ENCODE measurements around the gene SNED1.
A peak's percentile ranks its signal among the peaks of the same experiment; 100 is the strongest.

SNED1 gene

DNA sequence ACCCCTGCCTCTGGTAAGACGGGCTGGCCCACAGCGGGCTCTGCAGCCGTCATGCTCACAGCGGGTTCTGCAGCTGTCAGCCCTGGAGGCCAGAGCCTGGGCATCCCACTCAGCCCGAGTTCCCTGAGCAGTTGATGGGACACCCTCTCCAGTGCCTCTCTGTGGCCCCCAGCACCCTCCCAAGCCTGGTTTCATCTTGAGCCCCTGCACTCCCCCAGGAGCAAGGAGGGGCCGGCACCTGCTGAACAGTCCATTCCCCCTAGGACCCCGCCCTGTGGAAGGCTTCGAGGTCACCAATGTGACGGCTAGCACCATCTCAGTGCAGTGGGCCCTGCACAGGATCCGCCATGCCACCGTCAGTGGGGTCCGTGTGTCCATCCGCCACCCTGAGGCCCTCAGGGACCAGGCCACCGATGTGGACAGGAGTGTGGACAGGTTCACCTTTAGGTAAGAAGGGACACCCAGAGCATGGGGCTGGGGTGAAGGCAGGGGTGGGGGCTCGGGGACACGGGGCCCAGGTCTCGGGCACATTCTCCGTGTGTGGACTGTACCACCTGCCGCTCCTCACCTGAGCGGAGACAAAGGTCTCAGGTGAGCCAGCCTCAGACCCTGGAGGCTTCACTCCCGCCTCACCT is 69.2 kb downstream of the SNED1 start:
- DNase-seq (ENCODE audit: low spot score) = peak; percentile 4

DNA sequence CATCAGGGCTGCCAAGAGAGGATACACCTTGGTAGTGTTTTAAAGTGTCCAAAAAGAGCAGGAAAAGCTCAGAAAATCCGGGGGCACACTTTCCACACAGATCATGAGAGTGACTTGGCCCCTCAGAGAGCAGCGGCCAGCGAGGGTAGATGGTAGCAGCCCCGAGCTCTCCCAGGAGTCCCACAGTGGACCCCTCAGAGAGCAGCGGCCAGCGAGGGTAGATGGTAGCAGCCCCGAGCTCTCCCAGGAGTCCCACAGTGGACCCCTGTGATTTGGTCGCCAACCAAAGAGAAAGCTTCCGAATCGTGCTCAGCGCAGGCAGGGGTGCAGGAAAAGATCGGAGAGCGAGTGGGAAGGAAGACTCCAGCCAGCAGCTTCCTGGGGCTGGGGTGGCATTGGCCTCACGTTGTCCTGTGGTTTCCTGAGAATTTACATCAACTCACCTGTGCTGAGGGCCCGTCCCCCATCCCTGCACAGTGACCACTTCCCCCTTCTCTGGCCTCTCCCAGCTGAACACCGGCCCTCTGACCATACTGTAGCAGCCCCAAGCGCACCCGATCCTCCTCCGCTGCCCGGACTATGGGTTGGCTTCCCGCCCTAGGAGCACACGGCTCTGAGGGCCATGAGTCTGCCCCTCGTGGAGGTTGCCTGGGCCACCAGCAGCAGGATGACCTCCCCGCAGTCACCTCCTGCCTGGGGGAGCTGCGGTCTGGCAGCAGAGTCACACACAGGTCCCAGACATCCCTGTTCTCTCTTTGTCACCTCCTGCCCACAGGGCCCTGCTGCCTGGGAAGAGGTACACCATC is 69.9 kb downstream of the SNED1 start:
- DNase-seq (ENCODE audit: low spot score) = peak; percentile 5

DNA sequence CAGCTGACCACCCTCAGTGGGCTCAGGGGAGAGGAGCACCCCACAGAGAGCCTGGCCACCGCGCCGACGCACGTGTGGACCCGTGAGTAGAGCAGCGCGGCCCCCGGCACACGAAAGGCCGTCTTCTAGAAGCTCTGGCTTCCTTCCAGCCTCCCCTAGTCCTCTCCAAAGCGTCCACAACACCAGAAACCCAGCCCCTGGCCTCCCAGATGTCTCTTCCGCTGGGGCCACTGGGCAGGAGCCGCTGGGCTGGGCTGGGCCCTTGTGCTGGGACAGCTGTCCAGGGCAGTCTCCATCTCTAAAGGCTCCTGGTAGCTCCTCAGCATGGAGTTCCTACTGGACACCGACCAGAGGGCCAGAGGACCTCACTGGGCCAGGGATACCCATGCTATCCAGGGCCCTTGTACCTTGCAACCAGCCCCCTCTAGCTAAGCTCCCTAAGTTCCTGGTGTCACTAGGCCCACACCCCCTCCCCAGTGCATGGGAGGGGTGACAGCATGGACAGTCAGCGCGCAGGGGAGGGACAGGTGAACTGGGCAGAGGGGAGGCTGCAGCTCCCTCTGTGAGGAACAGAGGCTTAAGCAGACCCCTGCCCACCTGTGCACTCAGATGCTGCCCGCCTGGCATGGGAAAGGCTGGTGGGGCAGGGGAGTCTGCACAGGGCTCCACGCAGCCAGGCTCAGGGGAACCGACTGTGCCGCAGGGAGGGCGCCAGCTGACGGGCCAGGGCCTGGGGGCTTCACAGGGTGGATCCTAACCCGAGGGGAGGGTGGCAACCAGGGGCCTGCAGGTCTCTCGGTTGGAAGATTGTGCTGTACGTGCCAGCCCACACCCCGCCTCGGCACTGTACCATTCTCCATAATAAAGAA is 70.8 kb downstream of the SNED1 start:
- peak; percentile 14 for DNase-seq (ENCODE audit: low spot score)

DNA sequence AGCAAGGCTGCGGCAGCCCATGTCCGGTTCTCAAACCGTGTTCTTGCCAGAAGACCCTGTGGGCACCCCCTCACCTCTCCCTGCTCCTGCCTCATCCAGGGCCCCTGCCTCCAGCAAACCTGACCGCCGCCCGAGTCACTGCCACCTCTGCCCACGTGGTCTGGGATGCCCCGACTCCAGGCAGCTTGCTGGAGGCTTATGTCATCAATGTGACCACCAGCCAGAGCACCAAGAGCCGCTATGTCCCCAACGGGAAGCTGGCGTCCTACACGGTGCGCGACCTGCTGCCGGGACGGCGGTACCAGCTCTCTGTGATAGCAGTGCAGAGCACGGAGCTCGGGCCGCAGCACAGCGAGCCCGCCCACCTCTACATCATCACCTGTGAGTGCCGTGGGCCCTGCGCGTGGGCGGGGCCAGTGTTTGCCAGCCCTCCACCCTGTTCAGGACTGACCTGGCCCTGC is 71.4 kb downstream of the SNED1 start:
- peak; percentile 6 for DNase-seq (ENCODE audit: low spot score)

DNA sequence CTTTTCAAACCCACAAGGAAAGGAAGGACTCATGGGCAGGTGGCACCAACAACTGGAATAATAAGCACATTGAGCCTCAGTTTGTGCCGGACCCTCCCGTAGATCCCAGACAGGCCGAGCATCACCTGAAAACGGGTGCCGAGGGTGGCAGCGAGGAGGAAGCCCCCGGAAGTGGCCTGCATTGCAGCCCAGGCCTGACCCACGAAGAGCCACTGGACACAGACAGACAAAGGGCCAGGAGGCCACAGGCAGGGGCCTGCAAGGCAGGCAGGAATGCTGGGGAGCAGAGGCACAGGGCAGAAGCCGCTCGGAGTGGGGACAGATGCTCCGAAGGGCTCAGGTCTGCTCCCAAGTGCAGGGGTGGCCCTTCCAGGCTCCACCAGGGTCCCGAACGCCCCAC is 71.9 kb downstream of the SNED1 start:
- DNase-seq (ENCODE audit: low spot score) = no peak

DNA sequence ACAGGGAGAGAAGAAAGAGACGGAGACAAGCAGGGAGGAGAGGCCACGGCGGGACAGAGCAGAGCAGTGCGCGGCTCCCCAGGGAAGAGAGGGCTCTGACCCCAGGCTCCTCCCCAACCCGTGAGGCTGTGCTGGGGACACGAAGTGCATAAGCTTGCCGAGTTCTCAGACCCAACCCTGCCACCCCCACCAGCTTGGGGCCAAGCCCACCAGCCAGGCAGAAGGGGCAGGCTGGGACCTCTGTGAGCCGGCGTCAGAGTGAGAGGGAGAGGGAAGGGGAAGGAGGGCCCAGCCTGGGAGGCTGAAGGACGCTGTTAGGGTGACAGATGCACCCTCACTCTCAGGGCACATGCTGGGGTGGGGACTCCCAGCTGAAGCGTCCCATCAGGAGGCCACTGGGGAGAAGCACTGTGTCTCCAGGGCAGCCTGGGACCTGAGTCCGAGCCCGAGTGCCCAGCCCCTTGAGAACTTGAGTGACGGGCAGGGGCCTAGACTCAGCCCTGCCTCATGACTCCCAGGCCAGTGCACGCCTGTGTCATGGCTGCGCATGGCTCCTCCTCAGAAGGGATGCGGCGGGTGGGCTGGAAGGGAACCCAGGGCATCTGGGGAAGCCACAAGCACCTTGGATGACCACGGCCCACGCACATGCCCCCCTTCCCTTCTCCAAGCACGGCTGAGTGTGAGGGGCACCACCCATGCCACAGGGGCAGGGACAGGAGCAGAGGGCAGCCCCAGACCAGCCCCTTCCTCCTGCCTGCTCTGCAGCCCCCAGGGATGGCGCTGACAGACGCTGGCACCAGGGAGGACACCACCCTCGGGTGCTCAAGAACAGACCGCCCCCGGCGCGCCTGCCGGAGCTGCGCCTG is 72.6 kb downstream of the SNED1 start:
- no peak for DNase-seq (ENCODE audit: low spot score)

DNA sequence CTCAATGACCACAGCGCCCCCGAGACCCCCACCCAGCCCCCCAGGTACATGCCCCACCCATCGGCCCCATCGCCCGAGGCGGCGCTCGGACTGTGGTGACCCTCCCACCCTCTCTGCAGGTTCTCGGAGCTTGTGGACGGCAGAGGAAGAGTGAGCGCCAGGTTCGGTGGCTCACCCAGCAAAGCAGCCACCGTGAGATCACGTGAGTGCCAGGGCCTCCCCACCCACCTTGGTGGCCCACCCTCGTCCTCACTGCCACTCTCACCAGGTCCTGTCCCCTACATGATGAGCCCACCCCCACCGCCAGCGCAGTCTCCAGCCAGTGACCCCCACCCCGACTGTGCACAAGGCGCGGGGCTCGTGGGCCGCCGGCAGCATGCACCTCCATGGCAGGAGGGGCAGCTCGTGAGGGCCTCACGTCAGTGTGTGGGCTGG is 73.3 kb downstream of the SNED1 start:
- DNase-seq (ENCODE audit: low spot score) = no peak

DNA sequence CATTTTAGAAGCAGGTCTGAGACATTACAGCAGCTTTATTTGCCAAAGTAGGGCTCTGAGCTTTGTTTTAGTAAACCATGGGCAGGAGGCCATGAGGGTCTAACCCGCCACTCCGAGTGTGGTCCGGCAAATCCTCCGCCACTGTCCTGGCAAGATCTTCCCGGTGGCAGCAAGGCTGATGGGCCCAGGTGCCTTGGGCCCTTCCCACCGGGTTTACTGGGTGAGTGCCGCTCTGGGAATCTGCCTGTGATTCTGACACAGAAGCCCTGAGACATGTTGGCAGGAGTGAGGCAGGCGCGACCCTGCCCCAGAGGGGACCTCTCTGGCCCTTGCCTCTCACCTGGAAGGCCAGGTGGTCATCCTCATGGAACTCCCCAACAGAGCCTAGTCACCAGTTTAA is 73.7 kb downstream of the SNED1 start:
- no peak for DNase-seq (ENCODE audit: low spot score)

DNA sequence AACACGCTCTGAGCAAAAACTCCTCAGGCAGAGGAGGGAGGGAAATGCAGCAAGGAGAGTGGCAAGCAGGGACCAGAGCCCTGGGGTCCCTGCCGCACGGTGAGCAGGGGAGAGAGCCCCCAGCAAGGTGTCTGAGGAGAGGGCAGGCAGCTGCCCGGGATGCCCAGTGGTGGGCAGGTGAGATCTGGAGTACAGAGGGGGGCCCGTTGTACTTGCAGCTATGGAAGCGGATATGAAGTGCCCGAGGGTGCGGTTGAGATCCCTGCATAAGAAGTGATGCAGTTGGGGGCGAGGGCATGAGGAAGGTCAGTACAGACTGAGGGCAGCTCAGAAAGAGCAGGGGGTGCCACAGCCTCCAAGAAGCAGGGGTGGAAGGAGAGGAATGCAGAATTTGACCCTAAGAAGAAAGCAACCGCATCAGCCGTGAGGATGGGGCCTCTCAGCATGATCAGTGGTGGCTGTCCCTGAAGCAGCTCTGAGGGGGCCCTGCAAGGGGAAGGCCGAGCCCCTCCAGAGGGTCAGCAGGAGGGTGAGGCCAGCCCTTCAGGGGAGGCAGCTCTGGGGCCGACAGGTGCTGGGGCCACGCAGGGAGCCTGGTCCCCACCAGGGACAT is 74.2 kb downstream of the SNED1 start:
- no peak for DNase-seq (ENCODE audit: low spot score)

DNA sequence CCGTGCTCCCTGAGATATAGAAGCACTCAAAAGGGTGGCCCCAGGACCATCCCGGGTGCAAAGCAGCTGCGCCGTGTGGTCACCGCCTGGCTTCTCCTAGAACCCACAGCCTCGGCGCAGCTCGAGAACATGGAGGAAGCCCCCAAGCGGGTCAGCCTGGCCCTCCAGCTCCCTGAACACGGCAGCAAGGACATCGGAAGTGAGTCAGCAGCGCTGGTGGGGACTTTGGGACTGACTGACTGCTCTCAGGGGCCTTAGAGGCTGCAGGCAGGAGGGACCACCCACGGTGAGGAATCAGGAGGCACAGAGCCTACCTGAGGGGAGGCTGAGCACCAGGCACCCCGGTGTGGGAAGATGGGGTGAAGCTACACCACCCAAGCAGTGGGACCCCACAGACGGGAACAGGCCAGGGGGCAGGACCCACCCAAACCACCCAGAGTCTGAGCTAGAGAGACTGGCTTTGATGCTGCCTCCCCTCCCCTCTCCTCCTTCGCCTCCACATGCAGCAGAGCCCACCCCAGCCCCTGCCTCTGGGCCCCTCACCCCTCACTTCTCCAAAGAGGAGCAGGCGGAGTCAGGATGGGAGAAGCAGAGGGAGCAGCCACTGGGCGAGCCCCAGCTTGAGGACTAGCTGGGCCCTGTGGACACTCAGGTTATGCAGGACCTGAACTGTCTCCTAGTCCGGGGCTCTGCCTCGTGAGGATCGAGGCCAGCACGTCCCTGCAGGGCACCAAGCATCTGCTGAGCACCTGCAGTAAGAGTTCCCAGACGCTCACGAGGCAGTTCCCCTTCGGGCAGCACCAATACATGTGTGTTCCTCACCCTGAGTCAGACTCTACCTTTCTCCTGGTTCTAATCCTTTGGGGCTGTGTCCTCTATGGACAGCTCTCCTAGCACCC is 75.0 kb downstream of the SNED1 start:
- DNase-seq (ENCODE audit: low spot score) = no peak

DNA sequence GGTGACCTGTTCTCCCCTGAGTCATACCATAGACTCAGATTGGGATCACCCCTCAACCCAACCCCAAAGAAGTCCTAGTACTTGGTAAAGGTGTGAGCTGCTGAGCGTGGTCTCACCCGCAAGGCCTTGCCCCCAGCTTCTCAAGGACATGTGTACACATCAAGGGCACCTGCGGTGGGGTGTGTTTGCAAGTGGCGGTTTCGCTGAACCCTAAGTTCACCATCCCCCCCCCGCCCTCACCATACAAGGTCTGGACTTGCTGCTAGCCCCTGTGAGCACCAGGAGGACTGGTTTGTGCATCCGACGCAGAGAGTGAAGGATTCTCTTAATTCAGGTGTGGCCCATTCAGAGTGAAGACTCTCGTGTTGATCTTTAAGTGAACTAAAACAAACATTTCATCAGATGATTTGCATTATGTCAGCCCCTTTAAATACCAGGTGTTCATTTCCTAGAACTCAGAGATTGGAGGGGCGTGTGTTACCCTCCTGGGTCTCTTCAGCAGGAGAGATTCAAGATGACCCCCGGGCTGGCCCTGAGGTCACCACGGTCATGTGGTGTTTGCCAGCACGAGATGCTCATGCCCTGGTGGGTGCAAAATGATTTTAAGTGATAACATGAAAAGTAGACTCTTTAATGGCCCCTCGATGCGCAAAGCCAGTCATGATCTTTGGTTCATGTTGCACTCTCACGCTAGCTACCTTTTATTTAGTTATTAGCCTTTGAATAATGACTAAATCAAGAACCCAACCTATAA is 75.8 kb downstream of the SNED1 start:
- DNase-seq (ENCODE audit: low spot score) = no peak

DNA sequence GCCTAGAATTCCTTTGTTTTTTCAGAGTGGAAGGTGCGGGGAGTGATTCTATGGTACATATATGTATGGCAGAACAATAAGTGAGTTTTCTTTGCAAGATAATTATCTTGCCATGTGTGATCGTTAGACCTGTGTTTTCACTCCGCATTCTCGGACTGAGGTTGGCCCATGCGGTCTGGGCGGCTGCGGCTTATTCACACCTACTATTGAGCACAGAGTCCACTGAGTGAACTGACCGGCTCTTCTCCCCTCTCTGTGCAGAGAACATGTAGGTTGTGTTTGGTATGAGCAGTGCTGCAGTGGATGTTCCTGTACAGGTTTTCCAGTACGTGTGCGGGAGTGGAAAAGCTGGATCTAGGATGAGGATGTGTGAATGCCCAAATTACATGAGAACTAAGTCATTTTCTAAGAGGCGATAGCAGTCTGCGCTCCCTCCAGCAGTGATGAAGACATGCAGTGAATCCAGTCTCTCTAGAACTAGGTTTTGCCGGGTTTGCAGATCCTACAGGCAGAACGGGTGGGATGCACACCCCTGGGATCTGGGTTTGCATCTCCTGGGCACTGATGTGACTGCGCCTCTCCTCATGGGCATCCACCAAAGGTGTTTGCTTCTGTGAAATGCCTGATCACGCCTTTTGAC is 76.6 kb downstream of the SNED1 start:
- DNase-seq (ENCODE audit: low spot score) = no peak

DNA sequence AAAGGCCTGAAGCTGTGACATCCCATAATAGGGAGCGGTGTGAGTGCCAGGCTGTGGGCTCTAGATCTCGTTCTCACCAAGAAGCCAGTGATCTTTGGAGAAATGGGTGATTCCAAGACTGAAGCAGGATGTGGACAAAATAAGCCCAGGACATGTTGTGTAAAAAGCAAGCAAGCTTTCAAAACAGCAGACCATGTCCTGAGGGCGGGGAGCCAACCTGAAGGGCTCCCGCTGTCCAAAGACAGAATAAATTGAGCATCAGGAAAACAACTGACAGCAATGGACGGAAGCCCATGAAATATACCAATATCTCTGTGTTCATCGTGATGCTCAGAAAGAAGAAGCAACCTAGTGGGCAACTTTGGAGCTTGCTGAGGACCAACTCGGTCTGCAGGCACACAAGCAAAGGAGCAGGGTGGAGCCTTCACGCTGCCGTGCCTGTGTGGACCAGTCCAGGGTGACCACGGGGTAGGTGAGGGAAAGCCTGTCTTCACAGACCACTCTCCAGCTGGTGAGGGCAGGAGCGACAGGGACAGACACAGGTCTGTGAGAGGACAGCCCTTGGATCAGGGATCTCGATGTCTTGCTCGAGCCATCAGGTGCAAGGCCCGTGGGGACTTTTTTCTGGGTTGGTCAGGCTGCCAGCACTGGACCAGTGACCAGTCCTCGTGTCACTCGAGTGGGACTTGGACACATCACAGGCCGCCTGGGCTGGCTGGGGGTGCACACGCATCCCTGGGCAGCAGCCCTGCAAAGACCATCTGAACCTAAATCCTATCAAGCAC is 82.2 kb downstream of the SNED1 start:
- DNase-seq (ENCODE audit: low spot score) = no peak

DNA sequence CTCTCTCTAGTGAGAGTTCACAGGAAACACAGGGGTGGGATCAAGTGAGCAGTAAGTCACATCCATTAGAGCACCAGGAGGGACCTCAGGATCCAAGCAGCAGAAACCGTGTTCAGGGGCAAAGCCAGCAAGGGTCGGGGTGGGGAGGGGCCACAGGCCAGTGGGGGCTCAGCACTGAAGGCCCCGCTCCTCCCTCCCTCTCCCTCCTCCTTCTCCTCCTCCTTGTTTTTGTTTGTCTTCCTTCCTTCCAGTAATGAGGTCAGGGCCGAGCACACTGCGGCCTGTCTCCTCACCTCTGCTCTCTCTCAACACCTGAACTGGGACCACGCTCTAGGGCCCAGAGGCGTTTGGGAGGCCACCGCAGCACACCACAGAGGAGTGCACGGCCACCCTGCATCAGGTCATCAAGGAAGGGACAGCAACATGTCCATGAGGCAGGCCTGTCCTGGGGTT is 82.8 kb downstream of the SNED1 start:
- no peak for DNase-seq (ENCODE audit: low spot score)

DNA sequence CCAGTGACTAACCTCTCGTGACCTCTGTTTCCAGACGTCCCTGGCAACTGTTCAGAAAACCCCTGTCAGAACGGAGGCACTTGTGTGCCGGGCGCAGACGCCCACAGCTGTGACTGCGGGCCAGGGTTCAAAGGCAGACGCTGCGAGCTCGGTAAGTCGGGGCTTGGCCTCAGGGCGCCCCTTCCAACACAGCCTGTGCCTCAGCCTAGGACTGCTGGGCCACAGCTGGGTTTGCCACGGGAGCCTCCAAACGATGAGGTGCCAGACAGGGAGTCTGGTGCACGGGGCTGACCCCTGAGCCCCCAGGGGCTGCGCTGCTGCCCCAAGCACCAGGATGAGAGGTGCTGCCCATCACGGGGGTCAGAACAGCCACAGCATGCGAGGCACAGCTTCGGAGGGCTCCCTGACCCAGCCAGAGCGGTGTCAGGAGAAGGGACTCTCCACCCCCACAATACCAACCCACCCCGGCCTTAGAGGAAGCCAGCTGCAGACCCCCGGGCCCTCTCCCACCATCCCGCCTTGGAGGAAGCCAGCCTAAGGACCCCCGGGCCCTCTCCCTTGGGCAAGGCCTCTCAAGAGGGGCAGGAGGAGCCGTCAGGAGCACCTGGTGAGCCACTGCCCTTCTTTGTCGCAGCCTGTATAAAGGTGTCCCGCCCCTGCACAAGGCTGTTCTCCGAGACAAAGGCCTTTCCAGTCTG is 83.4 kb downstream of the SNED1 start:
- no peak for DNase-seq (ENCODE audit: low spot score)

DNA sequence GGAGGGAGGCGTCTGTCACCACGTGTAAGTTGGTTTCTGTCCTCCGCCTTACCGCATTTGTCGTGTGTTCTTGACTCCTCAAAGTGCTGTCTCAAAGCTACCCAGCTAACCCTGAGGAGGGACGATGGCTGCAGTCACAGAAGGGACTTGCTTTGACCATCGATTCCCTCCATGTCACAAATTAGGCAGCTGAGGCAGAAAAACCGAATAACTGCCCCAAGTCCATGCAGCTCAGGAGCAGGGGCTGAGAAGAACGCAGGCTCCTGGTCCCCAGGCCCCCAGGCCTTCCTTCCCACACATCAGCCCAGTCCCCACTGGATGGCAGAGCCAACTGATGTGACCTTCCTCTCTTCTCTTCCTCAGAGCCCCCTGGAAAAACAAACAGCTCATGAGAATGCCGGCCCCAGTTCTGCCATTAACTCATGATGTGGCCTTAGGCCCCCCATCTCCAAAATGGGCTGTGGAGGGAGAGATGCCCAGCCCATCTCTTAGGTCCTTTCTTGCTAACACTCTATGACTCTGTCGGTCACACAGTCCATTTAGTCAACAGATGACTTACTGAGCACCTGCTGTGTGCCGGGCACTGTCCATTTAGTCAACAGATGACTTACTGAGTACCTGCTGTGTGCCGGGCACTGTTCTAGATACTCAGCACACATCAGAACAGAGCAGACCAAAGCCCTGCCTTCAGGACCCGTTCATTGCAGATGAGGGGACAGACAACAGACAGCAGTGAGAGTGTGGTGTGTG is 84.1 kb downstream of the SNED1 start:
- DNase-seq (ENCODE audit: low spot score) = no peak

DNA sequence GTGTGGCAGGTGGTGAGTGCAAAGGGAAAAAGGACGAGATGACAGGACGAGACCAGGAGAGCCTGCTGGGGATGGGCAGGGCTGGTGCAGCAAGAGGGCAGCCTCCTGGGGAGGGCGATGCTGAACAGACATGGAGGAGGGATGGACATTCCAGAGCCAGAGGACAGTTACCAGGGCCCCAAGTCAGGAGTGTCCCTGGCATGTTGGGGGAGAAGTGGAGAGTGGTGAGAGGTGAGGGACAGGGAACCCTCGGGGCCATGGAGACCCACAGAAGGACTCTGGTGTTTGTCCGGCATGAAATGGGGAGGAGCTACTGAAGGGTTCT is 84.6 kb downstream of the SNED1 start:
- no peak for DNase-seq (ENCODE audit: low spot score)
